ENCODE measurements around the gene NFATC3.

DNA sequence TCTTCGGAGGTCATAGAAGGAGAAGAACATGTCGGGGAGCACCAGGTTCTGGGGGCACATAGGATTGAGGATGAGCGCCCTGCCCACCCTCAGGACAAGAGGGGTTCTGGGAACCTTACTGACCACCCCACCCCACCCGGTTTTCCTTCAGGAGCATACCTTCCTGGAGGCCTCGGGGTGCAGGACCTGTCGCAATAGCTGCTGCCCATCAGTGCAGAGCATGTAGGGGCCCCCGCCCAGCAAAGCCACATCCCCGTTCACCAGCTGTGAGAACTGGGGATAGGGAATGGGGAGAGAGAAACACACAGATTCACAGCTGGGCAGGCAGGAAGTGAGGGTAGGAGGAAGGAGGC is 148.6 kb downstream of the NFATC3 start:
- TF ChIP-seq CTCF (IDR thresholded peaks at IDR 0.05; ENCODE audit: low read depth, low read length) (no peak), POLR2A (IDR thresholded peaks at IDR 0.05; ENCODE audit: extremely low read depth, insufficient read length) (no peak), MYC (IDR thresholded peaks at IDR 0.05; ENCODE audit: low read depth, low read length) (no peak)
- TF ChIP-seq, protein P1, sequence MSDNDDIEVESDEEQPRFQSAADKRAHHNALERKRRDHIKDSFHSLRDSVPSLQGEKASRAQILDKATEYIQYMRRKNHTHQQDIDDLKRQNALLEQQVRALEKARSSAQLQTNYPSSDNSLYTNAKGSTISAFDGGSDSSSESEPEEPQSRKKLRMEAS (IDR thresholded peaks at IDR 0.05; ENCODE audit: low read depth, low read length), result no peak
